Upper lobe of left lung (tissue), 6 donors: ENCODE data around the gene TUSC2. TPM values are rescaled to one million over a fixed set of nuclear protein-coding genes. Genes with fewer than 3 reads are reported as not detected.

Experiments used
- ATAC-seq, 2 donors: fragments of 200-7000 bp; cut with Tn5 transposase; one replicate each; pipeline ENCODE4 v1.9.1; 2022; ENCODE audit warnings: mild to moderate bottlenecking in 2 of 2, moderate library complexity in 2 of 2; ENCODE audit not compliant: low FRiP score in 2 of 2
- DNase-seq, 2 donors: peaks; one replicate each; pipeline ENCODE4 v3.0.0-alpha.2; 2019 to 2020
- H3K27ac ChIP-seq, 4 donors: fragments of 200-600 bp; sonication (generic); one replicate each; pipeline ENCODE4 v1.5.1; 2016 to 2019
- H3K27me3 ChIP-seq, 4 donors: fragments of 200-600 bp; sonication (generic); one replicate each; pipeline ENCODE4 v1.5.1; 2017 to 2019
- H3K36me3 ChIP-seq, 4 donors: fragments of 200-600 bp; sonication (generic); one replicate each; pipeline ENCODE4 v1.5.1; 2016 to 2019
- H3K4me1 ChIP-seq, 4 donors: fragments of 200-600 bp; sonication (generic); one replicate each; pipeline ENCODE4 v1.5.1; 2018 to 2019
- H3K4me3 ChIP-seq, 4 donors: fragments of 200-600 bp; sonication (generic); one replicate each; pipeline ENCODE4 v1.5.1; 2017 to 2019; ENCODE audit warnings: mild to moderate bottlenecking in 2 of 4, moderate library complexity in 1 of 4
- H3K9me3 ChIP-seq, 4 donors: fragments of 200-600 bp; sonication (generic); one replicate each; pipeline ENCODE4 v1.5.1; 2018 to 2019
- EP300 ChIP-seq, 4 donors: sonication (generic); formaldehyde crosslinking; IDR thresholded peaks; one replicate each; pipeline ENCODE4 v1.5.1; 2017; ENCODE audit warnings: antibody characterized with exemption in 4 of 4, control low read depth in 2 of 4
- POLR2A ChIP-seq, 4 donors: fragments of 450-650 bp; IDR thresholded peaks; one replicate each; pipeline ENCODE4 v1.5.1; 2016 to 2017; ENCODE audit warnings: antibody characterized with exemption in 4 of 4, mild to moderate bottlenecking in 2 of 4
- POLR2AphosphoS5 ChIP-seq, 2 donors: sonication (generic); formaldehyde crosslinking; IDR thresholded peaks; one replicate each; pipeline ENCODE4 v1.5.1; 2017; ENCODE audit warnings: antibody characterized with exemption in 2 of 2
- WGBS, 2 donors: methylation state at CpG; one replicate each; pipeline ENCODE4 v1.1.5; 2017 to 2018; 5-methylcytosine and 5-hydroxymethylcytosine counted together
- total RNA-seq, 6 donors: library from RNA; depleted of rRNA in 4 of 6; stranded (reverse); fragments of >200 nt in 4 of 6; gene quantifications; one replicate each; pipeline versions ENCODE4 v1.1.0 to v1.2.1, GENCODE V29; 2016 to 2021
- TF ChIP-seq, protein P1 (sequence below), 6 experiments: fragments of 450-650 bp in 4 of 6; fragments of 200-600 bp in 2 of 6; sonication (generic) in 2 of 6; IDR thresholded peaks; one replicate each; pipeline ENCODE4 v1.5.1; 2016 to 2019; ENCODE audit warnings: antibody characterized with exemption in 6 of 6
- donor health status: DM: no; HTN: no; CAD: no; lungs with moderate emphysema.
- donor health status: DM: no; HTN: yes; CAD: no; lungs with severe emphysema.

TUSC2 gene
- total RNA-seq, 6 donors from 2014 or later = 16.8 to 36.1 (median 25.0) TPM

DNA sequence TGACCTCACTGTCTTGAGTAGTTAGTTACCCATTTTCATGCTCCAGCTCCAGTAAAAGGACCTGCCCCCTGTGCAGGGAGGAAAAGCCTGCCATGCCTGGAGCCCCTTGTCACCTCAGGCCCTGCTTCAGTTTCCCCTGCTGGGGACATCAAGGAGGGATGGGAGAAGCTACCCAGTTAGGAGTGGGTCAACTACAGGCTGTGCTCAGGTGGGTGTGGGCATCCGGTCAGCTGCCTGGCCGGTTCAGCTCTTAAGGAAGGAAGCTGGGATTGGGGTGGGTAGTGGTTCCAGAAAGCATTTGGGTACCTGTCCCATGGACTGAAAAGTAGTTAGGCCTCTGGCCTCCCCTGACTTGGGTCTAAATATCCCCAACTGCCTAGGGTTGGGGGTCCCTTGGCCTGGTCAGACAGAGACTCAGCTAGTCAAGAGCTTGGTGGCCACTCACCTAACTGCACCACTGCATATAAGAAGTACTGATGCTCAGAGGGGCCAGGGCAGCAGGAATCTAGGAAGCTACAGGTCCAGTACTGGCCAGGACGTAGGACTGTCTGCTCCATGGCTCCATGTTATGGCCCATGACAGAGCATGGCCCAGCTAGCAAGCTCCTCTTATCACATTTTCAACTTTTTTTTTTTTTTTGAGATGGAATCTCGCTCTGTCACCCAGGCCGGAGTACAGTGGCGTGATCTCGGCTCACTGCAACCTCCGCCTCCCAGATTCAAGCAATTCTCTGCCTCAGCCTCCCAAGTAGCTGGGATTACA lies 48.6 kb downstream of the TUSC2 start:
- no peak for ATAC-seq
- no peak for DNase-seq
- no peak for TF ChIP-seq EP300 (IDR thresholded peaks at IDR 0.05)
- no peak for TF ChIP-seq POLR2AphosphoS5 (IDR thresholded peaks at IDR 0.05)
- no peak for TF ChIP-seq POLR2A (IDR thresholded peaks at IDR 0.05)
- TF ChIP-seq, protein P1, sequence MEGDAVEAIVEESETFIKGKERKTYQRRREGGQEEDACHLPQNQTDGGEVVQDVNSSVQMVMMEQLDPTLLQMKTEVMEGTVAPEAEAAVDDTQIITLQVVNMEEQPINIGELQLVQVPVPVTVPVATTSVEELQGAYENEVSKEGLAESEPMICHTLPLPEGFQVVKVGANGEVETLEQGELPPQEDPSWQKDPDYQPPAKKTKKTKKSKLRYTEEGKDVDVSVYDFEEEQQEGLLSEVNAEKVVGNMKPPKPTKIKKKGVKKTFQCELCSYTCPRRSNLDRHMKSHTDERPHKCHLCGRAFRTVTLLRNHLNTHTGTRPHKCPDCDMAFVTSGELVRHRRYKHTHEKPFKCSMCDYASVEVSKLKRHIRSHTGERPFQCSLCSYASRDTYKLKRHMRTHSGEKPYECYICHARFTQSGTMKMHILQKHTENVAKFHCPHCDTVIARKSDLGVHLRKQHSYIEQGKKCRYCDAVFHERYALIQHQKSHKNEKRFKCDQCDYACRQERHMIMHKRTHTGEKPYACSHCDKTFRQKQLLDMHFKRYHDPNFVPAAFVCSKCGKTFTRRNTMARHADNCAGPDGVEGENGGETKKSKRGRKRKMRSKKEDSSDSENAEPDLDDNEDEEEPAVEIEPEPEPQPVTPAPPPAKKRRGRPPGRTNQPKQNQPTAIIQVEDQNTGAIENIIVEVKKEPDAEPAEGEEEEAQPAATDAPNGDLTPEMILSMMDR (IDR thresholded peaks at IDR 0.05) = no peak
- WGBS, 2 donors = 87 to 94% methylated on average over 6 to 8 of the region's 8 CpGs
- Histone ChIP-seq H3K27me3 (peaks cover 0 to 12% (median 3%) of the 10 kb centered on the region in 4 donors), H3K4me1 (peaks cover 3 to 14% (median 5%) of the 10 kb centered on the region in 4 donors), H3K36me3 (peaks cover 0 to 28% (median 8%) of the 10 kb centered on the region in 4 donors), H3K9me3 (no peaks in the 10 kb centered on the region), H3K27ac (no peak overlapping the region), H3K4me3 (no peak overlapping the region)

DNA sequence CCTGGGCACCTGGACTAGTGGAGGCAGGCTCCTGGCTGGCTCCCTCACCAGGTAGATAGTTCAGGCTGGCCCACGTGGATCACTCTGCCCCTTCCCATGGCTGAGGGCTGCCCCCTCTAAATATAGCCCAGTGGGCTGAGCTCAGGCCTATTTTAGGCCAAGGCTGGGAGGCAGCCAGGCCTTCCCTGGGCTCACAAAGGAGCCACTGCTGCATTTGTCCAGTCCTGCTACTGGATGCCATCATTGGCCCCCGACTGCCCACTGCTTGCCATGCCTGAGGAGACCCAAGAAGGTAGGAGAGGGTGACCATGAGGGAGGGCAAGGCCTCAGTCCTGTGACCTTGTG lies 49.2 kb downstream of the TUSC2 start, which contains the start of gene LSMEM2:
TSS of gene LSMEM2 (plus strand) at position 208 of the 345 bp plus-strand sequence. CDS start at position 235, 27 bp downstream.
- WGBS, 2 donors = 57% methylated on average over 2 of the region's 2 CpGs; no CpG with 5 or more reads in 1 of the 2 donors
- no peak within 1 kb of the TSS for H3K27ac ChIP-seq
- TF ChIP-seq POLR2A (IDR thresholded peaks at IDR 0.05) (no peak), EP300 (IDR thresholded peaks at IDR 0.05) (no peak), POLR2AphosphoS5 (IDR thresholded peaks at IDR 0.05) (no peak)
- TF ChIP-seq, protein P1 (IDR thresholded peaks at IDR 0.05) = no peak
- peaks cover 0 to 28% (median 8%) of the 10 kb centered on the region in 4 donors for H3K36me3 ChIP-seq
- H3K4me3 ChIP-seq = no peak within 1 kb of the TSS
- DNase-seq (no peak), ATAC-seq (no peak)
- peaks cover 0 to 13% (median 3%) of the 10 kb centered on the region in 4 donors for H3K27me3 ChIP-seq
- no peaks in the 10 kb centered on the region for H3K9me3 ChIP-seq
- H3K4me1 ChIP-seq = peaks cover 8 to 19% (median 10%) of the 10 kb centered on the region in 4 donors

DNA sequence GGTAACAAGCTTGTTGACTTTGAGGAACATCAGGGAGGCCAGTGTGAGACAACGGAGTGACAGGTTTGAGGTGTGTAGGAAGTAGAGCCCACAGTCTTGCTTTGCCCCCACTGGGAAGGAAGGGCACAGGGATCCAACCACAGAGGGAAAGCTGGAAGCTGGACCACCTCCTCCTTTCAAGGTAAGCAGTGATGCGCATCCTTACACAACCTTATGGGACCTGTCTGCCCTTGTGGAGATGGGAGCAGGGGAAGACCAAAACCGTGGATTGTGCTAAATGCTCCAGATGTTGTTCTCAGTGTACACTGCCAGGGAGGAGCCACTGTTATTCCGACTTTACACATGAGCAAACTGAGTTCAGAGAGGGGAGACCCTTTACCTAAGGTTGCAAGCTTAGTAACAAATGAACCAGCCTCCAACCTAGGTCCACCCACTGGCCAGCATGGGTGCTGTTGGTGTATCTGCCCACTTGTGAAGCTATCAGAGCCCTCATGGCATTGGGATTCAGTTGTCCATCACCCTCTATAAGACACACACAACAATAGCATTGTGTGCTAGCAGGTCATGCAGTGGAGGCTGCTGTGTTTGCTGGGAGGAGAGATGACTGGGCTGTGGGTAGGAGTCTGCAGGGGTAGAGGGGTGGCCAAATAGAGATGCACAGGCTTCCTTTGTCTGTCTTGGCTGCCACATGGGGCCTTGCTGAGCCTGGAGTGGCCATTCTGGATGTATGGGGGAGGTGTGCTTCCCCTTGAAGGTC lies 49.7 kb downstream of the TUSC2 start:
- 85 to 90% methylated on average over 4 of the region's 4 CpGs for WGBS, 2 donors
- Histone ChIP-seq H3K27ac (no peak overlapping the region), H3K27me3 (peaks cover 0 to 13% (median 5%) of the 10 kb centered on the region in 4 donors), H3K9me3 (no peaks in the 10 kb centered on the region), H3K4me1 (peaks cover 14 to 25% (median 15%) of the 10 kb centered on the region in 4 donors), H3K4me3 (no peak overlapping the region), H3K36me3 (peaks cover 0 to 28% (median 8%) of the 10 kb centered on the region in 4 donors)
- DNase-seq (no peak), ATAC-seq (no peak)
- TF ChIP-seq POLR2AphosphoS5 (IDR thresholded peaks at IDR 0.05) (no peak), POLR2A (IDR thresholded peaks at IDR 0.05) (no peak), EP300 (IDR thresholded peaks at IDR 0.05) (no peak)
- TF ChIP-seq, protein P1 (IDR thresholded peaks at IDR 0.05) = no peak

DNA sequence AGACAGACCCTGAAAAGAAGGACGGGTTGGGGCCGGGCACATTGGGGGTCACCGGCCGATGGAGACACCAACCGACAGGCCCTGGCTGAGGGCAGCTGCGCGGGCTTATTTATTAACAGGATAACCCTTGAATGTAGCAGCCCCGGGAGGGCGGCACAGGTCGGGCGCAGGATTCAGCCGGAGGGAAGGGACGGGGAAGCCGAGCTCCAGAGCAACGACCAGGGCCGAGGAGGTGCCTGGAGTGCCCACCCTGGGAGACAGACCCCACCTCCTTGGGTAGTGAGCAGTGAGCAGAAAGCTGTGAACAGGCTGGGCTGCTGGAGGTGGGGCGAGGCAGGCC lies 51.3 kb downstream of the TUSC2 start:
- ATAC-seq (no peak), DNase-seq (no peak)
- peaks cover 0 to 13% (median 5%) of the 10 kb centered on the region in 4 donors for H3K27me3 ChIP-seq
- no peak overlapping the region for H3K27ac ChIP-seq
- H3K9me3 ChIP-seq = no peaks in the 10 kb centered on the region
- 87% methylated on average over 16 to 17 of the region's 17 CpGs for WGBS, 2 donors
- TF ChIP-seq, protein P1 (IDR thresholded peaks at IDR 0.05) = no peak
- TF ChIP-seq POLR2AphosphoS5 (IDR thresholded peaks at IDR 0.05) = no peak
- TF ChIP-seq EP300 (IDR thresholded peaks at IDR 0.05) = no peak
- TF ChIP-seq POLR2A (IDR thresholded peaks at IDR 0.05) = no peak
- peaks cover 18 to 38% (median 25%) of the 10 kb centered on the region in 4 donors for H3K4me1 ChIP-seq
- no peak overlapping the region for H3K4me3 ChIP-seq
- peaks cover 0 to 28% (median 8%) of the 10 kb centered on the region in 4 donors for H3K36me3 ChIP-seq
